Measurements from ENCODE around the gene IL16. TPM values are rescaled to one million over a fixed set of nuclear protein-coding genes. Genes with fewer than 3 reads are reported as not detected.

The IL16 gene
- total RNA-seq, 4 donors from 2014 or later, result 8.2 to 19.9 (median 13.7) TPM

GRCh38 chr15:81189583-81190283, 6.9 kb upstream of the IL16 start:
- H3K36me3 ChIP-seq, result no peaks in the 10 kb centered on the region

GRCh38 chr15:81190922-81191507, 5.7 kb upstream of the IL16 start:
- Histone ChIP-seq H3K27me3 (no peaks in the 10 kb centered on the region), H3K36me3 (no peaks in the 10 kb centered on the region), H3K4me1 (peaks cover 23% of the 10 kb centered on the region), H3K27ac (peak overlapping the region; percentile 76), H3K9me3 (no peaks in the 10 kb centered on the region), H3K4me3 (no peak overlapping the region)
- DNase-seq (ENCODE audit: low spot score in 2 of 2), result no peak
- 78% methylated on average over 3 of the region's 3 CpGs for whole genome bisulfite sequencing
- no peak for TF ChIP-seq POLR2A (IDR thresholded peaks at IDR 0.05)
- TF ChIP-seq EP300 (IDR thresholded peaks at IDR 0.05), result no peak
- TF ChIP-seq CTCF (IDR thresholded peaks at IDR 0.05), result no peak
- TF ChIP-seq POLR2AphosphoS5 (IDR thresholded peaks at IDR 0.05), result no peak

More at GRCh38 chr15:81189583-81190283, 6.9 kb upstream of the IL16 start:
- Histone ChIP-seq H3K27ac (peak overlapping the region; percentile 76), H3K27me3 (no peaks in the 10 kb centered on the region), H3K4me1 (peaks cover 23% of the 10 kb centered on the region), H3K4me3 (no peak overlapping the region), H3K9me3 (no peaks in the 10 kb centered on the region)
- TF ChIP-seq POLR2AphosphoS5 (IDR thresholded peaks at IDR 0.05), result peak in 1 of 3 donors; percentile 11
- TF ChIP-seq POLR2A (IDR thresholded peaks at IDR 0.05), result no peak
- TF ChIP-seq EP300 (IDR thresholded peaks at IDR 0.05), result no peak
- TF ChIP-seq CTCF (IDR thresholded peaks at IDR 0.05), result no peak
- peak; percentile 80 to 92 for DNase-seq (ENCODE audit: low spot score in 2 of 2)
- WGBS, result 38% methylated on average over 11 of the region's 11 CpGs

DNA sequence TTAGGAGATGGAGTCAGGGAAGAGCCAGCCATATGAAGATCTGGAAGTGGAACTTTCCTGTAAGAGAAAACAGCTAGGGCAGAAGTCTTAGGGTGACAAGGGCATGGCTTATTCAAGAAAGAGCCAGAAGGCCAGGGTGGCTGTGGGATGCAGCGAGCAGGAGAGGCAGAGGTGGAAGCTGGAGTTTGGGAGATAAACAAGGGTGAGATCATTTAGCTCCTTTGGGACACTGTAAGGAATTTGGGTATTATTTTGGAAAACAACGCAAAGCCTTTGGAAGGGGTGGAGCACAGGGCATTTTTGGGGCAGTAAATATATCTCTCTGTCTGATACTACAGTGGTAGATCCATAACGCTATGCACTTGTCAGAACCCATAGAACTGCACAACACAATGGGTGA, 5.0 kb upstream of the IL16 start:
- H3K4me1 ChIP-seq, result peaks cover 21% of the 10 kb centered on the region
- H3K9me3 ChIP-seq, result no peaks in the 10 kb centered on the region
- peak overlapping the region; percentile 64 for H3K27ac ChIP-seq
- no peaks in the 10 kb centered on the region for H3K27me3 ChIP-seq
- no peak for TF ChIP-seq POLR2AphosphoS5 (IDR thresholded peaks at IDR 0.05)
- TF ChIP-seq POLR2A (IDR thresholded peaks at IDR 0.05), result no peak
- TF ChIP-seq EP300 (IDR thresholded peaks at IDR 0.05), result no peak
- no peak for TF ChIP-seq CTCF (IDR thresholded peaks at IDR 0.05)
- no peak overlapping the region for H3K4me3 ChIP-seq
- WGBS, result 76% methylated on average over 3 of the region's 3 CpGs
- DNase-seq (ENCODE audit: low spot score in 2 of 2), result no peak
- H3K36me3 ChIP-seq, result no peaks in the 10 kb centered on the region

- Histone ChIP-seq H3K27me3 (no peaks in the 10 kb centered on the region), H3K4me3 (no peak overlapping the region), H3K9me3 (no peaks in the 10 kb centered on the region), H3K36me3 (no peaks in the 10 kb centered on the region), H3K4me1 (peaks cover 23% of the 10 kb centered on the region), H3K27ac (no peak overlapping the region)
- peak in 1 of 2 donors; percentile 34 for DNase-seq (ENCODE audit: low spot score in 2 of 2)
- TF ChIP-seq CTCF (IDR thresholded peaks at IDR 0.05) (no peak), POLR2AphosphoS5 (IDR thresholded peaks at IDR 0.05) (no peak), EP300 (IDR thresholded peaks at IDR 0.05) (no peak), POLR2A (IDR thresholded peaks at IDR 0.05) (no peak)
- WGBS, result 68% methylated on average over 5 of the region's 5 CpGs
These were observed 2.0 kb upstream of the IL16 start for GRCh38 chr15:81194723-81195122.

DNA sequence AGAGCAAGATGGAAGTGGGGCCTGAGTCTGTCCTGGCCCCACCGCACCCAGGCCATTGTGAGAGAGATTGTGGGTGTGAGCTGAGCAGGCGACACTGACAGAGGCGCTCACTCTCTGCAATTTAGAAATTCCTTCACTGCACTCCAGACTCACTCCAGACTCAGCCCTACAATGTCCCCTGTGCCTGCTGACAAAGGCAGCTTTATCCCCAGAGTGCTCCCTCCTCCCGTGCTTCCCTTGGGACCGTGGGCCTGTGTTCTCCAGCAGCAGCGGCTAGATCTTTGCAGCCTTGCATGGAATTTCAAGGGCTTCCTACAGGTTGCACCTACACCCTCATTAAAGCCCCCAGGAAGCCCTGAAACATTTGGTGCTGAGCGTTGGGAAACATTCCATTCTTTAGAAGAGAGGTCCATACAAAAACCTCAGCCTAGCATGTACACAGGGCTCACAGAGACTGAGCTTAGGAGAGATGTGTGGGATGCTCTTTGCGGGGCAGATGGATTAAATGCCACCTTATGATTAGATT, 1.3 kb upstream of the IL16 start:
- Histone ChIP-seq H3K36me3 (no peaks in the 10 kb centered on the region), H3K9me3 (no peaks in the 10 kb centered on the region), H3K27ac (no peak overlapping the region), H3K4me3 (no peak overlapping the region), H3K27me3 (no peaks in the 10 kb centered on the region), H3K4me1 (peaks cover 20% of the 10 kb centered on the region)
- TF ChIP-seq CTCF (IDR thresholded peaks at IDR 0.05), result no peak
- no peak for TF ChIP-seq EP300 (IDR thresholded peaks at IDR 0.05)
- no peak for TF ChIP-seq POLR2A (IDR thresholded peaks at IDR 0.05)
- TF ChIP-seq POLR2AphosphoS5 (IDR thresholded peaks at IDR 0.05), result no peak
- peak in 1 of 2 donors; percentile 43 for DNase-seq (ENCODE audit: low spot score in 2 of 2)
- WGBS, result 55% methylated on average over 8 of the region's 8 CpGs
